K562 (cell line): ENCODE results near the gene PPOX. TPM values are rescaled to one million over a fixed set of nuclear protein-coding genes. Genes with fewer than 3 reads are reported as not detected.

Experiments used
- CCAR2 ChIP-seq: fragments of 200-400 bp; formaldehyde crosslinking; IDR thresholded peaks from 2 replicates; pipeline ENCODE4 v1.6.1; 2017; ENCODE audit warnings: mild to moderate bottlenecking, low read depth, low read length
- FIP1L1 ChIP-seq: fragments of 200-400 bp; formaldehyde crosslinking; IDR thresholded peaks from 2 replicates; pipeline ENCODE4 v1.6.1; 2018; ENCODE audit warnings: mild to moderate bottlenecking, low read depth, low read length; ENCODE audit not compliant: poor library complexity, severe bottlenecking
- LEF1 ChIP-seq: fragments of 450-650 bp; IDR thresholded peaks from 2 replicates; pipeline ENCODE4 v1.6.1; 2016; ENCODE audit warnings: mild to moderate bottlenecking
- MED1 ChIP-seq: sonication (generic); formaldehyde crosslinking; IDR thresholded peaks from 2 replicates; pipeline ENCODE4 v1.8.1; 2023; ENCODE audit warnings: missing genetic modification reagents, borderline replicate concordance
- MIER1 ChIP-seq: fragments of 450-650 bp; IDR thresholded peaks from 2 replicates; pipeline ENCODE4 v1.6.1; 2016; ENCODE audit warnings: antibody characterized with exemption, mild to moderate bottlenecking, low read depth
- MTA1 ChIP-seq: fragments of 450-650 bp; IDR thresholded peaks from 2 replicates; pipeline ENCODE4 v1.6.1; 2017; ENCODE audit warnings: borderline replicate concordance
- NCOR1 ChIP-seq: fragments of 450-650 bp; IDR thresholded peaks from 2 replicates; pipeline ENCODE4 v1.6.1; 2016; ENCODE audit warnings: mild to moderate bottlenecking, moderate library complexity
- RAD51 ChIP-seq: fragments of 450-650 bp; IDR thresholded peaks from 2 replicates; pipeline ENCODE4 v1.7.1; 2016; ENCODE audit warnings: low read depth, mild to moderate bottlenecking, borderline replicate concordance
- TGIF2 ChIP-seq: sonication (generic); formaldehyde crosslinking; IDR thresholded peaks from 2 replicates; pipeline ENCODE4 v1.8.1; 2022; ENCODE audit warnings: mild to moderate bottlenecking, missing genetic modification reagents, moderate library complexity
- TSC22D4 ChIP-seq: fragments of 450-650 bp; IDR thresholded peaks from 2 replicates; pipeline ENCODE4 v1.6.1; 2016; ENCODE audit warnings: missing genetic modification characterization, missing biosample characterization, control low read depth
- ZNF140 ChIP-seq: fragments of 250-450 bp; sonication (Bioruptor Pico); IDR thresholded peaks from 2 replicates; pipeline ENCODE4 v1.8.0; 2021; ENCODE audit warnings: moderate library complexity, mild to moderate bottlenecking, inconsistent platforms
- ZNF143 ChIP-seq: sonication (generic); formaldehyde crosslinking; IDR thresholded peaks from 2 replicates; pipeline ENCODE4 v1.9.0; 2022; ENCODE audit warnings: mild to moderate bottlenecking, missing genetic modification reagents
- ZNF165 ChIP-seq: fragments of 250-450 bp; sonication (Bioruptor Pico); IDR thresholded peaks from 2 replicates; pipeline ENCODE4 v1.4.0; 2020; ENCODE audit warnings: borderline replicate concordance
- ZNF354B ChIP-seq: fragments of 250-450 bp; sonication (Bioruptor Pico); IDR thresholded peaks from 2 replicates; pipeline ENCODE4 v1.4.0; 2020
- ZNF41 ChIP-seq: fragments of 250-450 bp; sonication (Bioruptor Pico); conservative IDR thresholded peaks from 2 replicates; pipeline ENCODE4 v1.4.0; 2020; ENCODE audit warnings: mild to moderate bottlenecking
- ZSCAN32 ChIP-seq: fragments of 450-650 bp; formaldehyde crosslinking; IDR thresholded peaks from 2 replicates; pipeline ENCODE4 v1.4.0; 2020; ENCODE audit warnings: mild to moderate bottlenecking, moderate library complexity
- polyA plus RNA-seq, 8 experiments: library from polyadenylated mRNA; depleted of rRNA in 4 of 8; stranded (reverse) in 5 of 8; unstranded in 3 of 8; fragments of >200 nt; fragmentation: Nextera tagmentation in 2 of 8; fragmentation: Illumina TruSeq in 1 of 8; extraction: Ambion mirVana in 2 of 8; extraction: Trizol in 1 of 8; gene quantifications; 2 replicates each; pipeline versions ENCODE4 v1.2.1 to v1.2.3, GENCODE V29; 2011 to 2014; ENCODE audit warnings: inconsistent platforms in 1 of 8, missing spikeins in 1 of 8
- total RNA-seq, 7 experiments: library from RNA; depleted of rRNA in 6 of 7; stranded (reverse); fragments of >200 nt in 6 of 7; fragmentation: Illumina TruSeq in 2 of 7; extraction: Trizol in 2 of 7; gene quantifications; 2 replicates each; pipeline versions ENCODE4 v1.2.1 to v1.2.3, GENCODE V29; 2011 to 2021; ENCODE audit warnings: low replicate concordance in 1 of 7
- TF ChIP-seq, protein P1 (sequence below): fragments of 450-650 bp; IDR thresholded peaks from 2 replicates; pipeline ENCODE4 v1.6.1; 2018; ENCODE audit warnings: mild to moderate bottlenecking, low read depth; ENCODE audit not compliant: partially characterized antibody
- TF ChIP-seq, protein P2 (sequence below): fragments of 450-650 bp; formaldehyde crosslinking; IDR thresholded peaks from 2 replicates; pipeline ENCODE4 v1.4.0; 2022; ENCODE audit warnings: mild to moderate bottlenecking, moderate library complexity
- TF ChIP-seq, protein P3 (sequence below): IDR thresholded peaks from 3 replicates; pipeline ENCODE4 v1.6.1; 2011; ENCODE audit warnings: borderline replicate concordance, mild to moderate bottlenecking, moderate library complexity; ENCODE audit not compliant: insufficient read length; ENCODE audit errors: extremely low read depth
- TF ChIP-seq, protein P4 (sequence below): fragments of 450-650 bp; IDR thresholded peaks from 2 replicates; pipeline ENCODE4 v1.6.1; 2016; ENCODE audit warnings: low read depth, mild to moderate bottlenecking, moderate library complexity
- TF ChIP-seq, protein P5 (sequence below): fragments of 250-450 bp; sonication (Bioruptor Pico); IDR thresholded peaks from 2 replicates; pipeline ENCODE4 v1.4.0; 2020; ENCODE audit warnings: borderline replicate concordance

Gene PPOX
- total and polyA plus RNA-seq, 9 of the 15 experiments (the other 6 are each of a cell fraction or from before 2014, with no cell fraction given), result 17.0 to 57.1 (median 38.9) TPM

DNA sequence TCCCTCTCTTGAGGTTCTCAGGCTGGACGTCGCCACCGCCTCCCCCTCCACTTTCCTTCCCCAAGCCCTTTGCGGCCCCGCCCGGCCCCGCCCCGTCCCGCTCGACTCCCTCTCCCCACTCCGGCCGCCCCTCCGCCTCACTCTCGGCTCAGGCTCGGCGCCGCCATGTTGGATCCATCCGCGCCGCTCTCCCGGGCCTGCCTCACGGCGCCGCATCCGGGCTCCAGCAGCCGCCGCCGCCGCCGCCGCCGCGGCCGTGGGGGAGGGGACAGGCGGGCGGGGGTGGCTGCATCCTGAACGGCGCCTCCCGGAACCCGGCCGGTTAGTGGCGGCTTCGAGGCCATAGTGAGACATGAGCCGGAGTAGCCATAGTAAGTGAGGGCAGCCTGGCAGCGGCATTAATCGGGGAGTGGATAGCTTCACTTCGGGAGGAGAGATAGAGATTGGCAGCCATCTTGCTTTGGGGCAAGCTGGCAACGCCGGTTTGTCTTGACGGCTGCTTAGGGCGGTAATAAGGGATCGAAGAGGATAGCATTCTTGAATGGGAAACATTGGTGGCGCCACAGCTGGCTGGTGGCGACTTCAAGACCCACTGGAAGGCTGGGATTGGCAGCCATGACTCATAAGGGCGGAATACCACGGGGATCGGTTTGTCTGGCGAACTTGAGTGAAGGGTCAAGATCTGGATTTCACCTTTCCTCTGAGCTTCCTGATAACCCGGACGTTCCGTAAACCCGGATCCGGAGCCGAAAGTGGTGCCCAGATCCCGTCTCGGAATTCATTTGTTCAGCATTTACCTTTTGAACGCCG lies 33.6 kb upstream of the PPOX start, which contains the start of gene DEDD (continued):
- TF ChIP-seq TGIF2 (CRISPR knock-in tag) (no peak; the same call in 1 of the 2 replicates), LEF1 (no peak), TSC22D4 (tag) (no peak), ZNF354B (CRISPR knock-in tag) (no peak), MIER1 (no peak), FIP1L1 (peak; percentile 73), ZNF165 (CRISPR knock-in tag) (no peak), CCAR2 (no peak), ZNF41 (CRISPR knock-in tag) (no peak), NCOR1 (peak; percentile 21; the same call in 1 of the 2 replicates), ZNF143 (CRISPR knock-in tag) (no peak), MTA1 (no peak), MED1 (CRISPR knock-in tag) (no peak), RAD51 (no peak), ZNF140 (no peak), ZSCAN32 (no peak)
- TF ChIP-seq, protein P1, sequence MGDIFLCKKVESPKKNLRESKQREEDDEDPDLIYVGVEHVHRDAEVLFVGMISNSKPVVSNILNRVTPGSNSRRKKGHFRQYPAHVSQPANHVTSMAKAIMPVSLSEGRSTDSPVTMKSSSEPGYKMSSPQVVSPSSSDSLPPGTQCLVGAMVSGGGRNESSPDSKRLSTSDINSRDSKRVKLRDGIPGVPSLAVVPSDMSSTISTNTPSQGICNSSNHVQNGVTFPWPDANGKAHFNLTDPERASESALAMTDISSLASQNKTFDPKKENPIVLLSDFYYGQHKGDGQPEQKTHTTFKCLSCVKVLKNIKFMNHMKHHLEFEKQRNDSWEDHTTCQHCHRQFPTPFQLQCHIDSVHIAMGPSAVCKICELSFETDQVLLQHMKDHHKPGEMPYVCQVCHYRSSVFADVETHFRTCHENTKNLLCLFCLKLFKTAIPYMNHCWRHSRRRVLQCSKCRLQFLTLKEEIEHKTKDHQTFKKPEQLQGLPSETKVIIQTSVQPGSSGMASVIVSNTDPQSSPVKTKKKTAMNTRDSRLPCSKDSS, result no peak
- TF ChIP-seq, protein P2, sequence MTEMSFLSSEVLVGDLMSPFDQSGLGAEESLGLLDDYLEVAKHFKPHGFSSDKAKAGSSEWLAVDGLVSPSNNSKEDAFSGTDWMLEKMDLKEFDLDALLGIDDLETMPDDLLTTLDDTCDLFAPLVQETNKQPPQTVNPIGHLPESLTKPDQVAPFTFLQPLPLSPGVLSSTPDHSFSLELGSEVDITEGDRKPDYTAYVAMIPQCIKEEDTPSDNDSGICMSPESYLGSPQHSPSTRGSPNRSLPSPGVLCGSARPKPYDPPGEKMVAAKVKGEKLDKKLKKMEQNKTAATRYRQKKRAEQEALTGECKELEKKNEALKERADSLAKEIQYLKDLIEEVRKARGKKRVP (CRISPR knock-in tag), result no peak
- TF ChIP-seq, protein P3, sequence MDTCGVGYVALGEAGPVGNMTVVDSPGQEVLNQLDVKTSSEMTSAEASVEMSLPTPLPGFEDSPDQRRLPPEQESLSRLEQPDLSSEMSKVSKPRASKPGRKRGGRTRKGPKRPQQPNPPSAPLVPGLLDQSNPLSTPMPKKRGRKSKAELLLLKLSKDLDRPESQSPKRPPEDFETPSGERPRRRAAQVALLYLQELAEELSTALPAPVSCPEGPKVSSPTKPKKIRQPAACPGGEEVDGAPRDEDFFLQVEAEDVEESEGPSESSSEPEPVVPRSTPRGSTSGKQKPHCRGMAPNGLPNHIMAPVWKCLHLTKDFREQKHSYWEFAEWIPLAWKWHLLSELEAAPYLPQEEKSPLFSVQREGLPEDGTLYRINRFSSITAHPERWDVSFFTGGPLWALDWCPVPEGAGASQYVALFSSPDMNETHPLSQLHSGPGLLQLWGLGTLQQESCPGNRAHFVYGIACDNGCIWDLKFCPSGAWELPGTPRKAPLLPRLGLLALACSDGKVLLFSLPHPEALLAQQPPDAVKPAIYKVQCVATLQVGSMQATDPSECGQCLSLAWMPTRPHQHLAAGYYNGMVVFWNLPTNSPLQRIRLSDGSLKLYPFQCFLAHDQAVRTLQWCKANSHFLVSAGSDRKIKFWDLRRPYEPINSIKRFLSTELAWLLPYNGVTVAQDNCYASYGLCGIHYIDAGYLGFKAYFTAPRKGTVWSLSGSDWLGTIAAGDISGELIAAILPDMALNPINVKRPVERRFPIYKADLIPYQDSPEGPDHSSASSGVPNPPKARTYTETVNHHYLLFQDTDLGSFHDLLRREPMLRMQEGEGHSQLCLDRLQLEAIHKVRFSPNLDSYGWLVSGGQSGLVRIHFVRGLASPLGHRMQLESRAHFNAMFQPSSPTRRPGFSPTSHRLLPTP, result no peak
- TF ChIP-seq, protein P4, sequence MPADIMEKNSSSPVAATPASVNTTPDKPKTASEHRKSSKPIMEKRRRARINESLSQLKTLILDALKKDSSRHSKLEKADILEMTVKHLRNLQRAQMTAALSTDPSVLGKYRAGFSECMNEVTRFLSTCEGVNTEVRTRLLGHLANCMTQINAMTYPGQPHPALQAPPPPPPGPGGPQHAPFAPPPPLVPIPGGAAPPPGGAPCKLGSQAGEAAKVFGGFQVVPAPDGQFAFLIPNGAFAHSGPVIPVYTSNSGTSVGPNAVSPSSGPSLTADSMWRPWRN, result no peak
- TF ChIP-seq, protein P5, sequence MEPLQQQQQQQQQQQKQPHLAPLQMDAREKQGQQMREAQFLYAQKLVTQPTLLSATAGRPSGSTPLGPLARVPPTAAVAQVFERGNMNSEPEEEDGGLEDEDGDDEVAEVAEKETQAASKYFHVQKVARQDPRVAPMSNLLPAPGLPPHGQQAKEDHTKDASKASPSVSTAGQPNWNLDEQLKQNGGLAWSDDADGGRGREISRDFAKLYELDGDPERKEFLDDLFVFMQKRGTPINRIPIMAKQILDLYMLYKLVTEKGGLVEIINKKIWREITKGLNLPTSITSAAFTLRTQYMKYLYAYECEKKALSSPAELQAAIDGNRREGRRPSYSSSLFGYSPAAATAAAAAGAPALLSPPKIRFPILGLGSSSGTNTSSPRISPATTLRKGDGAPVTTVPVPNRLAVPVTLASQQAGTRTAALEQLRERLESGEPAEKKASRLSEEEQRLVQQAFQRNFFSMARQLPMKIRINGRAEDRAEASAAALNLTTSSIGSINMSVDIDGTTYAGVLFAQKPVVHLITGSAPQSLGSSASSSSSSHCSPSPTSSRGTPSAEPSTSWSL (CRISPR knock-in tag), result no peak
